OCI-LY3 (cell line): ENCODE data around the gene TMEM69.
"Not testable (repeated sequence)": the region's sequence is repeated elsewhere in the genome, so short reads cannot be mapped to it uniquely, and the experiment has no call there.

Experiments used
- H2AFZ ChIP-seq: fragments of 200-600, 300-600 bp; shearing (Covaris generic); 2 replicates; pipeline ENCODE4 v1.6.0; 2014; ENCODE audit warnings: antibody characterized with exemption, low read depth, low read length
- H3K27ac ChIP-seq: fragments of 200-600, 300-600 bp; sonication (generic); 2 replicates; pipeline ENCODE4 v1.5.1; 2014; ENCODE audit warnings: mild to moderate bottlenecking, low read length, moderate library complexity, mixed read lengths
- H3K27me3 ChIP-seq: fragments of 200-600, 300-600 bp; sonication (generic); 2 replicates; pipeline ENCODE4 v1.6.1; 2014; ENCODE audit warnings: low read depth, low read length, mixed read lengths
- H3K36me3 ChIP-seq: fragments of 200-600, 300-600 bp; sonication (generic); replicated peaks from 2 replicates; pipeline ENCODE3; 2014; ENCODE audit warnings: low read depth, low read length, mixed read lengths
- H3K4me1 ChIP-seq: fragments of 300-600, 200-600 bp; sonication (generic); 2 replicates; pipeline ENCODE4 v1.6.1; 2014; ENCODE audit warnings: low read length, mixed read lengths
- H3K4me2 ChIP-seq: fragments of 200-600, 300-600 bp; sonication (generic); 2 replicates; pipeline ENCODE4 v1.6.1; 2014; ENCODE audit warnings: low read length, mixed read lengths
- H3K4me3 ChIP-seq: fragments of 300-600, 200-600 bp; sonication (generic); 2 replicates; pipeline ENCODE4 v1.5.1; 2014; ENCODE audit warnings: antibody characterized with exemption, mild to moderate bottlenecking, low read length, moderate library complexity
- H3K79me2 ChIP-seq: fragments of 300-600, 200-600 bp; shearing (Covaris generic); 2 replicates; pipeline ENCODE4 v1.6.1; 2014; ENCODE audit warnings: mild to moderate bottlenecking, low read length, mixed read lengths
- H3K9ac ChIP-seq: fragments of 300-600, 200-600 bp; shearing (Covaris generic); 2 replicates; pipeline ENCODE4 v1.6.0; 2014; ENCODE audit warnings: mild to moderate bottlenecking, low read length, moderate library complexity
- H3K9me3 ChIP-seq: fragments of 200-600, 300-600 bp; shearing (Covaris generic); 2 replicates; pipeline ENCODE4 v1.6.1; 2014; ENCODE audit warnings: low read length, mixed read lengths; ENCODE audit not compliant: insufficient read depth
- H4K20me1 ChIP-seq: fragments of 200-600, 300-600 bp; sonication (generic); 2 replicates; pipeline ENCODE4 v1.6.1; 2016; ENCODE audit warnings: low read length, mixed read lengths; ENCODE audit not compliant: insufficient read depth
- EZH2phosphoT487 ChIP-seq: fragments of 200-600 bp; shearing (Covaris generic); IDR thresholded peaks from 2 replicates; pipeline ENCODE4 v1.6.1; 2018; ENCODE audit warnings: antibody characterized with exemption, mixed run types, low read depth
- TF ChIP-seq, protein P1 (sequence below): fragments of 200-600, 300-600 bp; sonication (generic); IDR thresholded peaks from 2 replicates; pipeline ENCODE4 v1.5.1; 2014; ENCODE audit warnings: antibody characterized with exemption, low read length, low read depth

The TMEM69 gene

DNA sequence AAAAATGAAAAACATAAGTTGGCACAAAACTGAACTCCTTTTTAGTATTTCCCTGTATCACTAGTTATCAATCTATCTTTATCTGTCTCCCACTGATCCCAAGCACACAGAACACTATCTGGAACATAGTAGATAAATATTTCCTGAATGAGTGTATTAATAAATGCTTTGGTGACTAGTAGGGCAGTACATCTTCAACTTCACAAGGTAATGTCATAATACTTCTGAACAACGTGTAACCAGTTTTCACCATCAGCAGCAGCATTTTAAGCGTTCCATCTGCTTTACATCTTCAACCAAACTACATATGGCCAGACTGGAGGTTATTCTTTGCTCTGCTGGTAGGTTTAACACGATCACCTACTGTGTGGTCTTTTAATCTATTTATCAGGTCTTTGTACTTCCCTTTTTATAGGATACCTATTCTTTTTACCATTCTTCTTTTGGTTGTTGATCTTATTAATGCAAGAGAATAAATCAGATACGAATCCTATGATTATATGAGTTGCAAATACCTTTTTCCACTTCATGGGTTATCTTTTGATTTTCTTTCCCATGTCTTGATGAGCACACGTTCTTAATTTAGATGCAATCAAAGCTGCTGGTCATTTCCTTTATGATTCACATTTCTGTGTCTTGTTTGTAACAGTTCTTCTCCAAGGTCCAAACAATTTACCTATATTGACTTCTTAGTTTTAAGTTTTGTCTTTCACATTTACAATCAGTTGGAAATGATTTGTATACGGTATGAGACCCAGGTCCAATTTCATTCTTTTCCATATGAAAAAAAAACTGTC is 17.9 kb upstream of the TMEM69 start:
- no peak overlapping the region for H3K4me2 ChIP-seq
- no peak for TF ChIP-seq EZH2phosphoT487
- TF ChIP-seq, protein P1, sequence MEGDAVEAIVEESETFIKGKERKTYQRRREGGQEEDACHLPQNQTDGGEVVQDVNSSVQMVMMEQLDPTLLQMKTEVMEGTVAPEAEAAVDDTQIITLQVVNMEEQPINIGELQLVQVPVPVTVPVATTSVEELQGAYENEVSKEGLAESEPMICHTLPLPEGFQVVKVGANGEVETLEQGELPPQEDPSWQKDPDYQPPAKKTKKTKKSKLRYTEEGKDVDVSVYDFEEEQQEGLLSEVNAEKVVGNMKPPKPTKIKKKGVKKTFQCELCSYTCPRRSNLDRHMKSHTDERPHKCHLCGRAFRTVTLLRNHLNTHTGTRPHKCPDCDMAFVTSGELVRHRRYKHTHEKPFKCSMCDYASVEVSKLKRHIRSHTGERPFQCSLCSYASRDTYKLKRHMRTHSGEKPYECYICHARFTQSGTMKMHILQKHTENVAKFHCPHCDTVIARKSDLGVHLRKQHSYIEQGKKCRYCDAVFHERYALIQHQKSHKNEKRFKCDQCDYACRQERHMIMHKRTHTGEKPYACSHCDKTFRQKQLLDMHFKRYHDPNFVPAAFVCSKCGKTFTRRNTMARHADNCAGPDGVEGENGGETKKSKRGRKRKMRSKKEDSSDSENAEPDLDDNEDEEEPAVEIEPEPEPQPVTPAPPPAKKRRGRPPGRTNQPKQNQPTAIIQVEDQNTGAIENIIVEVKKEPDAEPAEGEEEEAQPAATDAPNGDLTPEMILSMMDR, result no peak
- no peaks in the 10 kb centered on the region for H3K36me3 ChIP-seq
- H3K79me2 ChIP-seq, result peaks cover 96% of the 10 kb centered on the region
- H3K27ac ChIP-seq, result no peak overlapping the region
- no peak overlapping the region for H3K9ac ChIP-seq
- no peaks in the 10 kb centered on the region for H3K4me1 ChIP-seq
- no peak overlapping the region for H2AFZ ChIP-seq
- no peak overlapping the region for H3K4me3 ChIP-seq
- H4K20me1 ChIP-seq, result peaks cover 67% of the 10 kb centered on the region
- no peaks in the 10 kb centered on the region for H3K27me3 ChIP-seq
- H3K9me3 ChIP-seq, result no peaks in the 10 kb centered on the region

DNA sequence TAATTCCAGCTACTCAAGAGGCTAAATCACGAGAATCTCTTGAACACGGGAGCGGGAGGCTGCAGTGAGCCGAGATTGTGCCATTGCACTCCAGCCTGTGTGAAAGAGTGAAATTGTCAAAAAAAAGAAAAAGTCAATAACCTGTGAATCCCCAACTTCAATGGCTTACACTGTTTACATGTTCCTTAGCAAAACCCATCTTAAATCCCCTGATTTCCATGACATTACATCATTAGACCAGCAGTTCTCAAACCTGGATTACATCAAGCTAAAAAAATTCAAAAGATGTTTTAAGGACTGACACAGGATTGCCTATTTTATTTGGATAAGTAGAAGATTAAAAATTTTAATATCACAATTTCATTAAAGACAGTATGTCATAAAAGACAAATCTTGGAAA is 14.0 kb upstream of the TMEM69 start:
- Histone ChIP-seq H4K20me1 (peaks cover 78% of the 10 kb centered on the region), H3K4me2 (no peak overlapping the region), H3K27ac (no peak overlapping the region)

GRCh38 chr1:45674478-45674877 is 13.5 kb upstream of the TMEM69 start:
- TF ChIP-seq, protein P1, result no peak
- TF ChIP-seq EZH2phosphoT487, result no peak
- no peak overlapping the region for H3K4me2 ChIP-seq
- no peaks in the 10 kb centered on the region for H3K9me3 ChIP-seq
- H3K27me3 ChIP-seq, result no peaks in the 10 kb centered on the region
- no peaks in the 10 kb centered on the region for H3K36me3 ChIP-seq
- H4K20me1 ChIP-seq, result peaks cover 78% of the 10 kb centered on the region
- H3K79me2 ChIP-seq, result peaks cover 94% of the 10 kb centered on the region
- no peak overlapping the region for H3K27ac ChIP-seq
- H2AFZ ChIP-seq, result no peak overlapping the region
- no peak overlapping the region for H3K9ac ChIP-seq
- H3K4me3 ChIP-seq, result no peak overlapping the region
- no peaks in the 10 kb centered on the region for H3K4me1 ChIP-seq

More for the DNA sequence above, 14.0 kb upstream of the TMEM69 start:
- H3K9ac ChIP-seq, result no peak overlapping the region
- no peaks in the 10 kb centered on the region for H3K9me3 ChIP-seq
- no peak overlapping the region for H2AFZ ChIP-seq
- H3K27me3 ChIP-seq, result no peaks in the 10 kb centered on the region
- TF ChIP-seq EZH2phosphoT487, result no peak
- TF ChIP-seq, protein P1, result no peak
- H3K4me3 ChIP-seq, result no peak overlapping the region
- no peaks in the 10 kb centered on the region for H3K4me1 ChIP-seq
- H3K36me3 ChIP-seq, result no peaks in the 10 kb centered on the region
- H3K79me2 ChIP-seq, result peaks cover 94% of the 10 kb centered on the region

DNA sequence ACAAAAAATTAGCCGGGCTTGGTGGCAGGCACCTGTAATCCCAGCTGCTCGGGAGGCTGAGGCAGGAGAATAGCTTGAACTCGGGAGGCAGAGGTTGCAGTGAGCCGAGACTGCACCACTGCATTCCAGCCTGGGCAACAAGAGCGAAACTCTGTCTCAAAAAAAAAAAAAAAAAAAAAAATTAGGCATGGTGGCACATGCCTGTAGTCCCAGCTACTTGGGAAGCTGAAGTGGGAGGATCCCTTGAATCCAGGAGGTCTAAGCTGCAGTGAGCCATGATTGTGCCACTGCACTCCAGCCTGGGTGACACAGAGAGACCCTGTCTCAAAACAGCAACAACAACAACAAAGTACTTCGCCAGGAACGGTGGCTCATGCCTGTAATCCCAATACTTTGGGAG is 11.4 kb upstream of the TMEM69 start:
- H4K20me1 ChIP-seq, result peaks cover 78% of the 10 kb centered on the region
- H3K36me3 ChIP-seq, H3K27me3 ChIP-seq, H3K9ac ChIP-seq, H3K27ac ChIP-seq, H3K4me1 ChIP-seq, H3K4me2 ChIP-seq, H3K4me3 ChIP-seq, H3K9me3 ChIP-seq, H2AFZ ChIP-seq: not testable (repeated sequence)
- peaks cover 96% of the 10 kb centered on the region for H3K79me2 ChIP-seq
